DOHH2 (cell line): ENCODE measurements around the gene GTSF1L.

Experiments used
- H3F3A ChIP-seq: fragments of 200-600 bp; sonication (generic), shearing (Covaris generic); 2 replicates; pipeline ENCODE4 v1.6.0; 2016; ENCODE audit warnings: antibody characterized with exemption, mild to moderate bottlenecking; ENCODE audit not compliant: control insufficient read depth, insufficient read depth
- H3K27ac ChIP-seq: fragments of 200-600 bp; sonication (generic); 2 replicates; pipeline ENCODE4 v1.5.1; 2014; ENCODE audit warnings: low read depth, mild to moderate bottlenecking, low read length, moderate library complexity
- H3K27me3 ChIP-seq: fragments of 200-600 bp; sonication (generic); 2 replicates; pipeline ENCODE4 v1.6.1; 2014; ENCODE audit warnings: mild to moderate bottlenecking, low read length, mixed read lengths; ENCODE audit not compliant: control insufficient read depth
- H3K36me3 ChIP-seq: fragments of 200-600 bp; sonication (generic); 2 replicates; pipeline ENCODE4 v1.6.1; 2014; ENCODE audit warnings: mild to moderate bottlenecking, low read length, moderate library complexity, mixed read lengths; ENCODE audit not compliant: control insufficient read depth
- H3K4me1 ChIP-seq: fragments of 200-600 bp; sonication (generic); 2 replicates; pipeline ENCODE4 v1.6.1; 2014; ENCODE audit warnings: mild to moderate bottlenecking, low read length, mixed read lengths; ENCODE audit not compliant: control insufficient read depth
- H3K4me2 ChIP-seq: fragments of 200-600 bp; sonication (generic); 2 replicates; pipeline ENCODE4 v1.6.0; 2014; ENCODE audit warnings: mild to moderate bottlenecking, low read length, moderate library complexity
- H3K4me3 ChIP-seq: fragments of 200-600 bp; sonication (generic); 2 replicates; pipeline ENCODE4 v1.5.1; 2014; ENCODE audit warnings: mild to moderate bottlenecking, low read length, mixed read lengths
- H3K79me2 ChIP-seq: fragments of 200-600 bp; sonication (generic); 2 replicates; pipeline ENCODE4 v1.6.1; 2014; ENCODE audit warnings: mild to moderate bottlenecking, low read length, mixed read lengths; ENCODE audit not compliant: control insufficient read depth
- H3K9me2 ChIP-seq: fragments of 200-600 bp; sonication (generic); replicated peaks from 2 replicates; pipeline ENCODE4 v1.6.1; 2014; ENCODE audit warnings: mild to moderate bottlenecking, low read length, mixed read lengths; ENCODE audit not compliant: control insufficient read depth
- H3K9me3 ChIP-seq: fragments of 200-600 bp; sonication (generic); 2 replicates; pipeline ENCODE4 v1.6.1; 2014; ENCODE audit warnings: antibody characterized with exemption, low read length, mixed read lengths; ENCODE audit not compliant: control insufficient read depth, insufficient read depth
- H4K20me1 ChIP-seq: fragments of 200-600 bp; sonication (generic); 2 replicates; pipeline ENCODE4 v1.6.0; 2014; ENCODE audit warnings: low read depth, mild to moderate bottlenecking, antibody characterized with exemption, low read length, moderate library complexity; ENCODE audit not compliant: control insufficient read depth, insufficient read depth
- CTCF ChIP-seq: fragments of 200-600 bp; sonication (generic); IDR thresholded peaks from one replicate; pipeline ENCODE4 v1.5.1; 2014; ENCODE audit warnings: antibody characterized with exemption, mild to moderate bottlenecking, low read depth, low read length; ENCODE audit not compliant: poor library complexity, severe bottlenecking
- EZH2phosphoT487 ChIP-seq: fragments of 200-600 bp; sonication (generic); IDR thresholded peaks from 2 replicates; pipeline ENCODE4 v1.6.1; 2017; ENCODE audit warnings: borderline replicate concordance, mild to moderate bottlenecking, antibody characterized with exemption, low read length, moderate library complexity, mixed read lengths

GTSF1L gene

GRCh38 chr20:43770342-43770741 lies 43.5 kb upstream of the GTSF1L start:
- TF ChIP-seq EZH2phosphoT487 (no peak), CTCF (no peak)
- Histone ChIP-seq H3K27me3 (peaks cover 27% of the 10 kb centered on the region), H3K79me2 (no peaks in the 10 kb centered on the region), H3K4me3 (no peak overlapping the region), H4K20me1 (no peaks in the 10 kb centered on the region; the same call in 1 of the 2 replicates), H3K9me2 (no peaks in the 10 kb centered on the region), H3K9me3 (no peaks in the 10 kb centered on the region), H3K4me2 (no peak overlapping the region), H3F3A (no peaks in the 10 kb centered on the region), H3K4me1 (no peaks in the 10 kb centered on the region), H3K27ac (no peak overlapping the region), H3K36me3 (no peaks in the 10 kb centered on the region)

- H3F3A ChIP-seq: no peaks in the 10 kb centered on the region
- H3K27me3 ChIP-seq: peaks cover 7% of the 10 kb centered on the region
- no peak overlapping the region for H3K4me3 ChIP-seq
- no peaks in the 10 kb centered on the region for H3K36me3 ChIP-seq
- H3K9me2 ChIP-seq: no peaks in the 10 kb centered on the region
- H3K4me2 ChIP-seq: no peak overlapping the region
- H3K4me1 ChIP-seq: no peaks in the 10 kb centered on the region
- H3K27ac ChIP-seq: no peak overlapping the region
- no peaks in the 10 kb centered on the region; the same call in 1 of the 2 replicates for H4K20me1 ChIP-seq
- H3K79me2 ChIP-seq: no peaks in the 10 kb centered on the region
- TF ChIP-seq EZH2phosphoT487 (no peak), CTCF (no peak)
- no peaks in the 10 kb centered on the region for H3K9me3 ChIP-seq
Observed at GRCh38 chr20:43767686-43768474, 41.1 kb upstream of the GTSF1L start.

DNA sequence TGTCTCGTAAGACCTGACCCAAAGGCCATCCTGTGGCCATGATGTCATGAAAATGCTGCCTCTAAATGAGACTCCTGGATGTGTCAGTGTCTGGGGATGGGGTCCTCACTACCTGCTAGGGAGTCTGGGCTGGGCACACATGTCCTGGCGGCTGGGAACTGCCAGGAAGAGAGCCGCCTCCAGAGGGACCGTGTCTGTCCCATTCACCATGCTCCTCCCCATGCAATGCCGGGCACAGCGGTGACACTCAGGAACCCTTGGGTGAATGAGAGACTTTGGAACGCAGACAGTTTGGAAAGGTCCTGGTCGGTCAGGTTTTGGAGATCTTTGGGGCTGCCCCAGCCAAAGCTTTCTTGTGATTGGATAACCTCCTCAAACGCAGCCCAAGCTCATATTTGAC lies 40.1 kb upstream of the GTSF1L start:
- Histone ChIP-seq H4K20me1 (no peaks in the 10 kb centered on the region; the same call in 1 of the 2 replicates), H3K9me2 (no peaks in the 10 kb centered on the region), H3K27ac (no peak overlapping the region), H3K36me3 (no peaks in the 10 kb centered on the region), H3K4me2 (no peak overlapping the region), H3F3A (no peaks in the 10 kb centered on the region), H3K79me2 (no peaks in the 10 kb centered on the region), H3K27me3 (peaks cover 5% of the 10 kb centered on the region), H3K4me1 (no peaks in the 10 kb centered on the region), H3K4me3 (no peak overlapping the region), H3K9me3 (no peaks in the 10 kb centered on the region)
- TF ChIP-seq EZH2phosphoT487: no peak
- TF ChIP-seq CTCF: no peak
